Psoas muscle (tissue), 8 donors: ENCODE measurements around the gene CARD10. TPM values are rescaled to one million over a fixed set of nuclear protein-coding genes. Genes with fewer than 3 reads are reported as not detected.

Source experiments
- ATAC-seq, 4 donors: fragments of 200-7000 bp; cut with Tn5 transposase; one replicate each; pipeline ENCODE4 v1.9.1; 2020; ENCODE audit warnings: moderate library complexity in 3 of 4, mild to moderate bottlenecking in 2 of 4
- DNase-seq, 2 donors: peaks; one replicate each; pipeline ENCODE4 v3.0.0-alpha.2; 2020
- H3K27ac ChIP-seq: fragments of 200-600 bp; one replicate; pipeline ENCODE4 v1.8.0; 2022
- H3K27me3 ChIP-seq, 3 donors: fragments of 200-600 bp in 1 of 3; one replicate each; pipeline versions ENCODE4 v1.6.1 to v1.8.0; 2013 to 2022; ENCODE audit warnings: low read length in 2 of 3, mild to moderate bottlenecking in 2 of 3, moderate library complexity in 1 of 3; ENCODE audit not compliant: insufficient read depth in 3 of 3
- H3K36me3 ChIP-seq, 2 donors: fragments of 200-600 bp in 1 of 2; one replicate each; pipeline versions ENCODE4 v1.6.1 to v1.8.0; 2013 to 2022; ENCODE audit warnings: low read depth in 1 of 2, mild to moderate bottlenecking in 1 of 2, moderate library complexity in 1 of 2; ENCODE audit not compliant: insufficient read depth in 1 of 2
- H3K4me1 ChIP-seq: fragments of 200-600 bp; one replicate; pipeline ENCODE4 v1.8.0; 2022
- H3K4me3 ChIP-seq: fragments of 200-600 bp; one replicate; pipeline ENCODE4 v1.8.0; 2022; ENCODE audit warnings: mild to moderate bottlenecking
- H3K9me3 ChIP-seq: fragments of 200-600 bp; one replicate; pipeline ENCODE4 v1.8.0; 2022
- WGBS, 3 donors: extraction: QIAGEN DNeasy Blood & Tissue Kit; methylation state at CpG; one replicate each; pipeline versions ENCODE4 v1.1.6 to v1.1.7; 2013; 5-methylcytosine and 5-hydroxymethylcytosine counted together
- intact Hi-C, 2 donors: fragments of 100-400 bp; cut with DNase I; formaldehyde crosslinking; loops; one replicate each; pipeline versions ENCODE4 v1.11.0 to v1.14.2; 2022
- polyA plus RNA-seq, 3 donors: library from polyadenylated mRNA; stranded (reverse); fragments of 200-250 nt; gene quantifications; one replicate each; pipeline ENCODE4 v1.2.3, GENCODE V29; 2013
- total RNA-seq, 4 donors: library from RNA; stranded (reverse); fragmentation: NEBNext Ultra II Directional in 2 of 4; extraction: Animal tissue kit (Norgen Biotek cat#: 25700) in 2 of 4; gene quantifications; one replicate each; pipeline versions ENCODE4 v1.2.1 to v1.2.4, GENCODE V29; 2021 to 2023
- TF ChIP-seq, protein P1 (sequence below): fragments of 200-600 bp; IDR thresholded peaks from one replicate; pipeline ENCODE4 v1.8.0; 2022; ENCODE audit warnings: antibody characterized with exemption
- donor health status: healthy with polysubstance abuse.
- donor health status: DM: no; HTN: no; CAD: no; lungs with moderate emphysema.
- donor health status: Bipolar disorder and iron deficiency.
- donor health status: healthy.
- donor health status: DM: yes; HTN: yes; CAD: no.
- donor health status: DM: no; HTN: no; CAD: no.
- donor health status: DM: no; HTN: no; CAD: no.
- donor health status: DM: yes; HTN: yes; CAD: no.

The CARD10 gene
- total and polyA plus RNA-seq, 7 donors = 2.9 to 8.0 (median 4.4) TPM

DNA sequence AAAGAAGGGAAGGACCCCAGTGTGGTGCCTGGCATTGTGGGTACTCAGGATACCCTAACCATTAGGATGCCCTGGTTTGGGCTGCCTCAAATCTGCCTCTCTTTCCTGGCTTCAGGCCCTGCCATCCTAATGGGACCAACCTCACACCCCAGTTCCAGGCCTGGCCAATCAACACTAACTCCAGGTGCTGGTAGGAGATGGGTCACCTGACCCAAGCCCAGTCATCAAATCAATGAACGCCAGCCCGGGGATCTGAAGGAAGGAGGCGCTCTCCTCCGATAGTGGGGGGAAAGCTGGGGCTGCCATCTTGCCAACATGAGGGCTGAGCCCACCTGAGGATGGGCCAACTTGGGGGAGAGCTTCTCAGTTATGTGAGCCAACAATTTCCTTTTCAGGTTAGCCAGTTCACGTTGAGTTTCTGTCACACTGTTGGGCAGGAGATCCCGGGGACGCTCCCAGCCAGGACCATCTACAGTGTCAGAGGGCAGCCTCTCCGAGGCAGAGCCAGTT is 45.7 kb downstream of the CARD10 start:
- Histone ChIP-seq H3K27me3 (peaks cover 0 to 26% (median 5%) of the 10 kb centered on the region in 3 donors), H3K9me3 (no peaks in the 10 kb centered on the region), H3K36me3 (no peaks in the 10 kb centered on the region), H3K4me3 (no peak overlapping the region), H3K27ac (no peak overlapping the region), H3K4me1 (no peaks in the 10 kb centered on the region)
- WGBS, 3 donors = 71 to 77% (median 75%) methylated on average over 8 of the region's 8 CpGs
- intact Hi-C loops = no loop called here
- TF ChIP-seq, protein P1, sequence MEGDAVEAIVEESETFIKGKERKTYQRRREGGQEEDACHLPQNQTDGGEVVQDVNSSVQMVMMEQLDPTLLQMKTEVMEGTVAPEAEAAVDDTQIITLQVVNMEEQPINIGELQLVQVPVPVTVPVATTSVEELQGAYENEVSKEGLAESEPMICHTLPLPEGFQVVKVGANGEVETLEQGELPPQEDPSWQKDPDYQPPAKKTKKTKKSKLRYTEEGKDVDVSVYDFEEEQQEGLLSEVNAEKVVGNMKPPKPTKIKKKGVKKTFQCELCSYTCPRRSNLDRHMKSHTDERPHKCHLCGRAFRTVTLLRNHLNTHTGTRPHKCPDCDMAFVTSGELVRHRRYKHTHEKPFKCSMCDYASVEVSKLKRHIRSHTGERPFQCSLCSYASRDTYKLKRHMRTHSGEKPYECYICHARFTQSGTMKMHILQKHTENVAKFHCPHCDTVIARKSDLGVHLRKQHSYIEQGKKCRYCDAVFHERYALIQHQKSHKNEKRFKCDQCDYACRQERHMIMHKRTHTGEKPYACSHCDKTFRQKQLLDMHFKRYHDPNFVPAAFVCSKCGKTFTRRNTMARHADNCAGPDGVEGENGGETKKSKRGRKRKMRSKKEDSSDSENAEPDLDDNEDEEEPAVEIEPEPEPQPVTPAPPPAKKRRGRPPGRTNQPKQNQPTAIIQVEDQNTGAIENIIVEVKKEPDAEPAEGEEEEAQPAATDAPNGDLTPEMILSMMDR = no peak
- no peak for ATAC-seq
- no peak for DNase-seq

- intact Hi-C loops = no loop called here
- Histone ChIP-seq H3K4me1 (no peaks in the 10 kb centered on the region), H3K36me3 (no peaks in the 10 kb centered on the region), H3K27me3 (peaks cover 0 to 29% (median 5%) of the 10 kb centered on the region in 3 donors), H3K9me3 (no peaks in the 10 kb centered on the region), H3K27ac (no peak overlapping the region), H3K4me3 (no peak overlapping the region)
- no peak for ATAC-seq
- no peak for DNase-seq
- TF ChIP-seq, protein P1 = no peak
- 16 to 26% (median 26%) methylated on average over 8 of the region's 8 CpGs for WGBS, 3 donors
These were observed 46.7 kb downstream of the CARD10 start for GRCh38 chr22:37472418-37473006.

- Histone ChIP-seq H3K9me3 (no peaks in the 10 kb centered on the region), H3K4me3 (no peak overlapping the region), H3K4me1 (no peaks in the 10 kb centered on the region), H3K27ac (no peak overlapping the region), H3K36me3 (no peaks in the 10 kb centered on the region), H3K27me3 (peaks cover 0 to 35% (median 3%) of the 10 kb centered on the region in 3 donors)
- DNase-seq (no peak), ATAC-seq (no peak)
- TF ChIP-seq, protein P1 = no peak
- intact Hi-C loops = no loop called here
- WGBS, 3 donors = 63 to 71% (median 70%) methylated on average over 9 of the region's 9 CpGs
These were observed 47.3 kb downstream of the CARD10 start for GRCh38 chr22:37471727-37472417.

DNA sequence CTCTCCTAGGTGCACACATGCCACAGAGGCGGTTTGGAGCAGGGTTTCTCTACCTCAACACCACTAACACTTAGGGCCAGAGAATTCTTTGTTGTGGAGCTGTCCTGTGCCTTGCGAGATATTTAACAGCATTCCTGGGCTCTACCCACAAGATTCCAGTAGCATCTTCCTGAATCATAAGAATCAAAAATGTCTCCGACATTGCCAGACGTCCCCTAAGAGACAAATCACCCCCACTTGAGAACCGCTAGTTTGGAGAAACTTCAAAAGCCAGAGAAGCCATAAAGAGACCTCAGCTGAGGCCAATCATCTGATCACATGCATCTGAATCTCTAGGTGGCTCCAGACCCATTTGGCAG is 49.1 kb downstream of the CARD10 start:
- ATAC-seq = no peak
- H3K36me3 ChIP-seq = no peaks in the 10 kb centered on the region
- DNase-seq = no peak
- H3K27me3 ChIP-seq = peaks cover 0 to 38% (median 1%) of the 10 kb centered on the region in 3 donors
- intact Hi-C loops = no loop called here
- TF ChIP-seq, protein P1 = no peak
- H3K9me3 ChIP-seq = no peaks in the 10 kb centered on the region
- 68 to 81% (median 71%) methylated on average over 5 of the region's 5 CpGs for WGBS, 3 donors
- H3K4me1 ChIP-seq = no peaks in the 10 kb centered on the region
- no peak overlapping the region for H3K4me3 ChIP-seq
- H3K27ac ChIP-seq = no peak overlapping the region
